ENCODE results near the gene HCRT.
A peak's percentile ranks its signal among the peaks of the same experiment; 100 is the strongest.

HCRT gene

DNA sequence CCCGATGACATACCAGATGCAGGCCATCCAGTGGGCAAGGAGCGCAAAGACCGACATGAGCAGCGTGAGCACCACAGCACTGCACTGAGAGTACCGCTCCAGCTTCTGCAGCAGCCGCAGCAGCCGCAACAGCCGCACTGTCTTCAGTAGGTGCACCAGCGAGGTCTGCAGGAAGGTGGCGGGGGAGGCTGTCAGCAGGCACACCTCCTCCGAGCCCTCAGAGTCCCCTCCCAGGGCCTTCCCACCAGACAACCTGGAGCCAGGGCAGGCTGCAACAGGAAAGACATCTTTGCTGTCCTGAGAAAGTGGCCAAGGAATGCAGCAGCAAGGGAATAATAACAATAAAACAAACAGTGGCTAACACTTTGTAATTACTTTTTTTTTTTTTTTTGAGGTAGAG lies 13.4 kb downstream of the HCRT start:
- ChIA-PET POLR2A (interaction anchor here (0.6 to 1.0 kb wide), 2 partner anchors 56 to 67 kb away, joined by 3 to 5 read pairs; no protein-coding TSS in a partner anchor), CTCF (interaction anchor here (1.0 kb wide), 1 partner anchor 10 kb away, joined by 8 read pairs; no protein-coding TSS in a partner anchor)
- H3K4me3 ChIP-seq (ENCODE audit: low read depth, low read length): no peak overlapping the region
- H3K4me1 ChIP-seq (ENCODE audit: control insufficient read depth, insufficient read depth, low read length): no peaks in the 10 kb centered on the region
- no peaks in the 10 kb centered on the region for H3K36me3 ChIP-seq (ENCODE audit: control insufficient read depth in 2 of 2, insufficient read depth in 1 of 2, low read length in 2 of 2)
- TF ChIP-seq ZBTB21 (tag by site-specific recombination; IDR thresholded peaks at IDR 0.05) (no peak), TRIM28 (IDR thresholded peaks at IDR 0.05; ENCODE audit: borderline replicate concordance, low read length) (peak; percentile 80; the same call in 1 of the 2 replicates), ZNF785 (tag by site-specific recombination; IDR thresholded peaks at IDR 0.05) (no peak), ZNF677 (tag by site-specific recombination; IDR thresholded peaks at IDR 0.05) (no peak), ZNF600 (tag by site-specific recombination; IDR thresholded peaks at IDR 0.05) (0 out of 2 replicates have a peak, but pooled peaks have one; percentile 24), SCRT2 (tag by site-specific recombination; IDR thresholded peaks at IDR 0.05) (no peak), ZNF777 (tag by site-specific recombination; IDR thresholded peaks at IDR 0.05; ENCODE audit: borderline replicate concordance) (no peak), SETDB1 (IDR thresholded peaks at IDR 0.05; ENCODE audit: insufficient read length, low read length) (no peak)
- no peak overlapping the region for H3K27ac ChIP-seq (ENCODE audit: extremely low read depth, low read depth, low read length)
- no peaks in the 10 kb centered on the region for H3K9me3 ChIP-seq (ENCODE audit: control insufficient read depth, insufficient read depth, low read depth, low read length)

DNA sequence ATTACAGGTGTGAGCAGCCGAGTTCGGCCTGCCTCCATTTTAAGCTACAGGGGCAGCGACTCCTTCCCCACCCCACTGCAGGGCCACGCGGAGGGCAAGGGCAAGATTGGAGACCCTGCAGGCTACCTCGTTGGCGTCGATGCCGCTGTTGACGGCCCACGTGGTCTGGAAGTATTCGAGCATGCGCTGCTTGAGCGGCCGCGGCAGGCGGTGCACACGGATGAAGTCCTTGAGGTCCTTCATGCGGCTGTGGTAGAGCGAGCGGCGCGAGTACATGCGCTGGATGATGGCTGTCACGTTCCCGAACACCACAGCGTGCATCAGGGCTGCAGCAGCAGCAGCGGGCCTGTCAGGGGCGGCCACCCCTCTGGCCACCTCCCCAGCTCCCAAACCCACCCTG lies 15.9 kb downstream of the HCRT start:
- Histone ChIP-seq H3K27ac (ENCODE audit: extremely low read depth, low read depth, low read length) (no peak overlapping the region), H3K36me3 (ENCODE audit: control insufficient read depth in 2 of 2, insufficient read depth in 1 of 2, low read length in 2 of 2) (no peaks in the 10 kb centered on the region), H3K9me3 (ENCODE audit: control insufficient read depth, insufficient read depth, low read depth, low read length) (no peaks in the 10 kb centered on the region), H3K4me3 (ENCODE audit: low read depth, low read length) (no peak overlapping the region), H3K4me1 (ENCODE audit: control insufficient read depth, insufficient read depth, low read length) (no peaks in the 10 kb centered on the region)
- CTCF ChIA-PET: interaction anchor here (0.7 kb wide), 1 partner anchor 296 kb away, joined by 3 read pairs; no protein-coding TSS in a partner anchor
- TF ChIP-seq SCRT1 (tag by site-specific recombination; IDR thresholded peaks at IDR 0.05; ENCODE audit: borderline replicate concordance): no peak
- POLR2A ChIA-PET: no interaction called here

DNA sequence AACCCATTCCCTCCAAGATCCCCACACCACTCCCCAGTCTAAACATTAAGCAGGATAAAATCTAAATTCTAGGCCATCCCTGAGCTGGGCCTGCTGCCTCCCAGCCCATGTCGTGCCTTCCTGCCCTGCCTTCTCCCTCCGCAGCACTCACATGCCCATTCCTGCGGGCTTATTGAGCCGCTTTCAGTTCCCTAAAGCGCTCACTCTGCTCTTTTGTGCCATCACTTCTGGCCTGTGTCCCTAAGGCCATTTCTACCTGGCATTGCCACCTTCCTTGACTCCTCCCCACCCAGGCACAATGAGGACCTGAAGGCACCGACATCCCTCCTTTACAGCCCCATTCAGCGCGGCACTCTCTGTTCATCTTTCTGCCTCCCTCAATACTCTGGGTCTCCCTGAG lies 17.4 kb downstream of the HCRT start:
- Histone ChIP-seq H3K4me3 (ENCODE audit: low read depth, low read length) (no peak overlapping the region), H3K27ac (ENCODE audit: extremely low read depth, low read depth, low read length) (no peak overlapping the region), H3K4me1 (ENCODE audit: control insufficient read depth, insufficient read depth, low read length) (no peaks in the 10 kb centered on the region), H3K36me3 (ENCODE audit: control insufficient read depth in 2 of 2, insufficient read depth in 1 of 2, low read length in 2 of 2) (no peaks in the 10 kb centered on the region), H3K9me3 (ENCODE audit: control insufficient read depth, insufficient read depth, low read depth, low read length) (no peaks in the 10 kb centered on the region)
- POLR2A ChIA-PET: no interaction called here
- CTCF ChIA-PET: no interaction called here
- TF ChIP-seq, protein P1, sequence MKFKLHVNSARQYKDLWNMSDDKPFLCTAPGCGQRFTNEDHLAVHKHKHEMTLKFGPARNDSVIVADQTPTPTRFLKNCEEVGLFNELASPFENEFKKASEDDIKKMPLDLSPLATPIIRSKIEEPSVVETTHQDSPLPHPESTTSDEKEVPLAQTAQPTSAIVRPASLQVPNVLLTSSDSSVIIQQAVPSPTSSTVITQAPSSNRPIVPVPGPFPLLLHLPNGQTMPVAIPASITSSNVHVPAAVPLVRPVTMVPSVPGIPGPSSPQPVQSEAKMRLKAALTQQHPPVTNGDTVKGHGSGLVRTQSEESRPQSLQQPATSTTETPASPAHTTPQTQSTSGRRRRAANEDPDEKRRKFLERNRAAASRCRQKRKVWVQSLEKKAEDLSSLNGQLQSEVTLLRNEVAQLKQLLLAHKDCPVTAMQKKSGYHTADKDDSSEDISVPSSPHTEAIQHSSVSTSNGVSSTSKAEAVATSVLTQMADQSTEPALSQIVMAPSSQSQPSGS (tag by site-specific recombination; IDR thresholded peaks at IDR 0.05; ENCODE audit: low read depth): no peak
- TF ChIP-seq TCF7L2 (IDR thresholded peaks at IDR 0.05; ENCODE audit: borderline replicate concordance, low read depth, low read length) (no peak), ZSCAN30 (tag by site-specific recombination; IDR thresholded peaks at IDR 0.05) (no peak), ZNF184 (tag by site-specific recombination; IDR thresholded peaks at IDR 0.05) (no peak), OSR2 (tag by site-specific recombination; IDR thresholded peaks at IDR 0.05) (no peak), ZNF19 (tag by site-specific recombination; IDR thresholded peaks at IDR 0.05; ENCODE audit: low read depth) (no peak), ZNF529 (tag by site-specific recombination; IDR thresholded peaks at IDR 0.05; ENCODE audit: insufficient replicate concordance) (no peak), ZNF585B (tag by site-specific recombination; IDR thresholded peaks at IDR 0.05) (no peak), MZF1 (tag by site-specific recombination; IDR thresholded peaks at IDR 0.05; ENCODE audit: borderline replicate concordance) (no peak), GLI2 (tag by site-specific recombination; IDR thresholded peaks at IDR 0.05; ENCODE audit: borderline replicate concordance, low read depth) (no peak), ZNF404 (tag by site-specific recombination; IDR thresholded peaks at IDR 0.05) (no peak), ZNF416 (tag by site-specific recombination; IDR thresholded peaks at IDR 0.05) (no peak), ZNF473 (tag by site-specific recombination; IDR thresholded peaks at IDR 0.05) (no peak), ZNF610 (tag by site-specific recombination; IDR thresholded peaks at IDR 0.05; ENCODE audit: borderline replicate concordance) (no peak), ZNF221 (tag by site-specific recombination; IDR thresholded peaks at IDR 0.05; ENCODE audit: borderline replicate concordance) (no peak), SP7 (tag by site-specific recombination; IDR thresholded peaks at IDR 0.05) (no peak), ZBTB7A (tag by site-specific recombination; IDR thresholded peaks at IDR 0.05; ENCODE audit: low read depth) (no peak)
- TF ChIP-seq, protein P2, sequence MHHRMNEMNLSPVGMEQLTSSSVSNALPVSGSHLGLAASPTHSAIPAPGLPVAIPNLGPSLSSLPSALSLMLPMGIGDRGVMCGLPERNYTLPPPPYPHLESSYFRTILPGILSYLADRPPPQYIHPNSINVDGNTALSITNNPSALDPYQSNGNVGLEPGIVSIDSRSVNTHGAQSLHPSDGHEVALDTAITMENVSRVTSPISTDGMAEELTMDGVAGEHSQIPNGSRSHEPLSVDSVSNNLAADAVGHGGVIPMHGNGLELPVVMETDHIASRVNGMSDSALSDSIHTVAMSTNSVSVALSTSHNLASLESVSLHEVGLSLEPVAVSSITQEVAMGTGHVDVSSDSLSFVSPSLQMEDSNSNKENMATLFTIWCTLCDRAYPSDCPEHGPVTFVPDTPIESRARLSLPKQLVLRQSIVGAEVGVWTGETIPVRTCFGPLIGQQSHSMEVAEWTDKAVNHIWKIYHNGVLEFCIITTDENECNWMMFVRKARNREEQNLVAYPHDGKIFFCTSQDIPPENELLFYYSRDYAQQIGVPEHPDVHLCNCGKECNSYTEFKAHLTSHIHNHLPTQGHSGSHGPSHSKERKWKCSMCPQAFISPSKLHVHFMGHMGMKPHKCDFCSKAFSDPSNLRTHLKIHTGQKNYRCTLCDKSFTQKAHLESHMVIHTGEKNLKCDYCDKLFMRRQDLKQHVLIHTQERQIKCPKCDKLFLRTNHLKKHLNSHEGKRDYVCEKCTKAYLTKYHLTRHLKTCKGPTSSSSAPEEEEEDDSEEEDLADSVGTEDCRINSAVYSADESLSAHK (tag by site-specific recombination; IDR thresholded peaks at IDR 0.05): no peak
- TF ChIP-seq, protein P3, sequence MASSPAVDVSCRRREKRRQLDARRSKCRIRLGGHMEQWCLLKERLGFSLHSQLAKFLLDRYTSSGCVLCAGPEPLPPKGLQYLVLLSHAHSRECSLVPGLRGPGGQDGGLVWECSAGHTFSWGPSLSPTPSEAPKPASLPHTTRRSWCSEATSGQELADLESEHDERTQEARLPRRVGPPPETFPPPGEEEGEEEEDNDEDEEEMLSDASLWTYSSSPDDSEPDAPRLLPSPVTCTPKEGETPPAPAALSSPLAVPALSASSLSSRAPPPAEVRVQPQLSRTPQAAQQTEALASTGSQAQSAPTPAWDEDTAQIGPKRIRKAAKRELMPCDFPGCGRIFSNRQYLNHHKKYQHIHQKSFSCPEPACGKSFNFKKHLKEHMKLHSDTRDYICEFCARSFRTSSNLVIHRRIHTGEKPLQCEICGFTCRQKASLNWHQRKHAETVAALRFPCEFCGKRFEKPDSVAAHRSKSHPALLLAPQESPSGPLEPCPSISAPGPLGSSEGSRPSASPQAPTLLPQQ (tag by site-specific recombination; IDR thresholded peaks at IDR 0.05): no peak

Data from HEK293 (cell line).